ENCODE data around the gene SNX15. TPM values are rescaled to one million over a fixed set of nuclear protein-coding genes. Genes with fewer than 3 reads are reported as not detected.

SNX15 gene
- total and polyA plus RNA-seq, 2 donors (not counting 3 experiments of a cell fraction or from before 2014, with no cell fraction given), result 15.5 to 21.8 TPM

- Histone ChIP-seq H3K4me3 (replicated peaks in 1 of 3; ENCODE audit: insufficient read depth in 1 of 3, low read depth in 1 of 3, low read length in 3 of 3) (no peak overlapping the region), H3K4me2 (ENCODE audit: insufficient read depth, low read length) (no peak overlapping the region), H3K9me3 (replicated peaks; ENCODE audit: control insufficient read depth, insufficient read depth, low read length) (no peaks in the 10 kb centered on the region), H3K4me1 (ENCODE audit: control insufficient read depth, extremely low read depth, insufficient read depth, low read length) (no peaks in the 10 kb centered on the region), H3K9ac (replicated peaks; ENCODE audit: extremely low read depth, insufficient read depth, low read length) (no peak overlapping the region), H2AFZ (ENCODE audit: low read depth, low read length) (no peak overlapping the region), H3K27me3 (ENCODE audit: control insufficient read depth in 2 of 2, insufficient read depth in 2 of 2, low read length in 2 of 2) (no peaks in the 10 kb centered on the region), H3K27ac (ENCODE audit: insufficient read depth, low read depth, low read length) (no peak overlapping the region), H3K36me3 (ENCODE audit: control insufficient read depth in 2 of 2, extremely low read depth in 1 of 2, insufficient read depth in 2 of 2, low read length in 2 of 2) (peaks cover 2 to 17% of the 10 kb centered on the region in 2 experiments), H4K20me1 (replicated peaks; ENCODE audit: control insufficient read depth, extremely low read depth, insufficient read depth, low read length) (no peaks in the 10 kb centered on the region), H3K9me1 (replicated peaks; ENCODE audit: control insufficient read depth, extremely low read depth, insufficient read depth, low read length) (no peaks in the 10 kb centered on the region), H3K79me2 (ENCODE audit: control insufficient read depth, insufficient read depth, low read length) (no peaks in the 10 kb centered on the region)
- FAIRE-seq (no peak), DNase-seq (ENCODE audit: low read depth, low spot score) (no peak)
- CTCF ChIA-PET, result interaction anchor here (2.5 kb wide), 1 partner anchor 20 kb away, joined by 9 read pairs; the partner anchor contains the start of gene ARL2
- TF ChIP-seq EZH2 (IDR thresholded peaks at IDR 0.05; ENCODE audit: borderline replicate concordance, low read depth, low read length, severe bottlenecking) (no peak), POLR2A (IDR thresholded peaks at IDR 0.05; ENCODE audit: low read depth, low read length) (no peak), MYC (IDR thresholded peaks at IDR 0.05; ENCODE audit: low read depth, low read length) (no peak), FOS (IDR thresholded peaks at IDR 0.05; ENCODE audit: borderline replicate concordance, insufficient read depth, low read length) (no peak)
- no TSS peak for BruUV-seq (replicated peaks)
- dilution Hi-C loops (cut with MboI; ENCODE audit: extremely low pct_ligation_motif_present, low sequenced_read_pairs), result no loop called here
- intact Hi-C loops (cut with micrococcal nuclease), result no loop called here
- POLR2A ChIA-PET, result no interaction called here
These were observed 7.2 kb downstream of the SNX15 start for GRCh38 chr11:65034423-65034822.

- Histone ChIP-seq H3K36me3 (ENCODE audit: control insufficient read depth in 2 of 2, extremely low read depth in 1 of 2, insufficient read depth in 2 of 2, low read length in 2 of 2) (peaks cover 4 to 19% of the 10 kb centered on the region in 2 experiments), H4K20me1 (replicated peaks; ENCODE audit: control insufficient read depth, extremely low read depth, insufficient read depth, low read length) (no peaks in the 10 kb centered on the region), H3K4me3 (replicated peaks in 1 of 3; ENCODE audit: insufficient read depth in 1 of 3, low read depth in 1 of 3, low read length in 3 of 3) (no peak overlapping the region), H2AFZ (ENCODE audit: low read depth, low read length) (no peak overlapping the region), H3K4me2 (ENCODE audit: insufficient read depth, low read length) (no peak overlapping the region), H3K79me2 (ENCODE audit: control insufficient read depth, insufficient read depth, low read length) (no peaks in the 10 kb centered on the region), H3K27me3 (ENCODE audit: control insufficient read depth in 2 of 2, insufficient read depth in 2 of 2, low read length in 2 of 2) (no peaks in the 10 kb centered on the region), H3K9me1 (replicated peaks; ENCODE audit: control insufficient read depth, extremely low read depth, insufficient read depth, low read length) (no peaks in the 10 kb centered on the region), H3K9ac (replicated peaks; ENCODE audit: extremely low read depth, insufficient read depth, low read length) (no peak overlapping the region), H3K9me3 (replicated peaks; ENCODE audit: control insufficient read depth, insufficient read depth, low read length) (no peaks in the 10 kb centered on the region), H3K4me1 (ENCODE audit: control insufficient read depth, extremely low read depth, insufficient read depth, low read length) (peaks cover 2% of the 10 kb centered on the region), H3K27ac (ENCODE audit: insufficient read depth, low read depth, low read length) (no peak overlapping the region)
- FAIRE-seq (no peak), DNase-seq (ENCODE audit: low read depth, low spot score) (no peak)
- ChIA-PET POLR2A (no interaction called here), CTCF (interaction anchor here (1.0 kb wide), 1 partner anchor 22 kb away, joined by 3 read pairs; the partner anchor contains the start of gene ARL2)
- TF ChIP-seq FOS (IDR thresholded peaks at IDR 0.05; ENCODE audit: borderline replicate concordance, insufficient read depth, low read length), result no peak
- TF ChIP-seq JUN (IDR thresholded peaks at IDR 0.05; ENCODE audit: borderline replicate concordance, insufficient read depth, insufficient read length, low read depth), result no peak
- no peak for TF ChIP-seq MAX (IDR thresholded peaks at IDR 0.05; ENCODE audit: insufficient read depth, insufficient read length)
- TF ChIP-seq MYC (IDR thresholded peaks at IDR 0.05; ENCODE audit: low read depth, low read length), result no peak
- TF ChIP-seq POLR2AphosphoS5 (IDR thresholded peaks at IDR 0.05; ENCODE audit: insufficient read depth, low read depth, low read length), result no peak
- TF ChIP-seq POLR2A (IDR thresholded peaks at IDR 0.05; ENCODE audit: low read depth, low read length), result no peak
- TF ChIP-seq GATA2 (IDR thresholded peaks at IDR 0.05; ENCODE audit: insufficient read depth, insufficient read length, low read depth, low read length), result no peak
- TF ChIP-seq EZH2 (IDR thresholded peaks at IDR 0.05; ENCODE audit: borderline replicate concordance, low read depth, low read length, severe bottlenecking), result no peak
- no peak for TF ChIP-seq CTCF (IDR thresholded peaks at IDR 0.05; ENCODE audit: extremely low read depth in 1 of 2, insufficient read depth in 1 of 2, low read depth in 1 of 2, low read length in 2 of 2)
- intact Hi-C loops (cut with micrococcal nuclease), result no loop called here
- dilution Hi-C loops (cut with MboI; ENCODE audit: extremely low pct_ligation_motif_present, low sequenced_read_pairs), result no loop called here
- BruUV-seq (replicated peaks), result no TSS peak
These were observed 8.3 kb downstream of the SNX15 start for GRCh38 chr11:65035579-65035978.
